ENCODE data around the gene TTK.
A peak's percentile ranks its signal among the peaks of the same experiment; 100 is the strongest.

Gene TTK

DNA sequence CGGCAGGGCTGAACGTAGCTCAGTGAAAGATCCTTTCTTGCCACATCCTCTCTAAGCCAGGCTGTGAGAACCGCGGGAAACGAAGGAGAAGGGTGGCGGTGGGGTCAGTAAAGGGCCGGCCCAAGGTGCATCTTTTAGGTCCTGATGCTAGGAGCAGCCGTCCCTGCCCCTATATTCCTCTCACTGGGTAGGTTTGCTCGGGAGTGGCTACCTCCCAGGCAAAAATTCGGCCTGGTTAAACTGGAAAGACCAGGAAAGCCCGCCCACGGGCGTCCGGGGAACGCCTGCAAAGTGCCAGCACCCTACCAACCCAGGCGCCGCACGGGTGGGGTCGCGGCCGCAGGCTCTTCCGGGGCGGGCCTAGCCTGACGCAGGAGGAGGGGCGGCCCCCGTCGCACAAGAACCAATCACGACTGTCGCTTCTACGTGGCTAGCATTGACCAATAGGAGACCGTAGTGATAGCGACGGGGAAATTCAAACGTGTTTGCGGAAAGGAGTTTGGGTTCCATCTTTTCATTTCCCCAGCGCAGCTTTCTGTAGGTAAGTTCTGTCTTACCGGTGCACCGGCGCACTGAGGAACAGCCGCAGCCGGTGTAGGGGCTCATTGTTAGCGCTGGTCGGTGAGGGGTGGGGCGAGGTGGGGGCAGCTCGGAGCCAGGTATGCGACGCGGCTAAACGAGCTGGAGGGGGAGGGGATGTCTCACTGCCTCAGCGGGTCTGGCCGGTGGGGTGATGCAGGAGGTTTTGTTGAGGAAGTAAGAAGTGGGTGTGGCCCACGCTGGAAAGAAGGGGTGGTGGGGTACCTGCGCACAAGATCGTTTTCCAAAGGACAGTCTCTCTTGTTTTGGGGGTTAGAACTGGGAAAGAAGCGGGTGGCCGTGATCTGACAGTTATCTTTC, at the start of gene TTK:
Gene TTK (plus strand): TSS at position 477 of the 900 bp plus-strand sequence. CDS start 1,195 bp downstream, outside the sequence.
- DNase-seq, result peak; percentile 98

DNA sequence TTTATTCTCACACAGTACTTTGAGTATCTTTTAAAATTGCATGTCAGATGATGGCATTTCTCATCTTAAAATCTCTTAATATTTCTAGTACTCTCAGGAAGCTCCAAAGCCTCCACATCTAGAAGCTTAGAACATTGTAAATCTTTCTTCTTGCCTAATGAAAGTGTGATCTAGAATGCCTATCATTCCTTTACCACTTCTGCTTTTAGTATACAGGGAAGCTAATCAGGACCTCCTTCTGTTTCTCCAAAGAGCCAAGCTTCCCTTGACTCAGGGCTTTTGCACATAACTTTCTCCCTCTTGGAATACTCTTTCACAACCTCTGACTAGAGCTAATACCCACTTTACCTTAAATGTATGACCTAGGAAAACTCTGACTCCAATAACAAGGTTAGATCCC, 49.6 kb upstream of the TTK start:
- peak; percentile 7 for DNase-seq

- DNase-seq, result no peak
These were observed 39.8 kb upstream of the TTK start for GRCh38 chr6:79964607-79965081.

- DNase-seq, result no peak
These were observed 37.3 kb upstream of the TTK start for GRCh38 chr6:79967178-79967577.

DNA sequence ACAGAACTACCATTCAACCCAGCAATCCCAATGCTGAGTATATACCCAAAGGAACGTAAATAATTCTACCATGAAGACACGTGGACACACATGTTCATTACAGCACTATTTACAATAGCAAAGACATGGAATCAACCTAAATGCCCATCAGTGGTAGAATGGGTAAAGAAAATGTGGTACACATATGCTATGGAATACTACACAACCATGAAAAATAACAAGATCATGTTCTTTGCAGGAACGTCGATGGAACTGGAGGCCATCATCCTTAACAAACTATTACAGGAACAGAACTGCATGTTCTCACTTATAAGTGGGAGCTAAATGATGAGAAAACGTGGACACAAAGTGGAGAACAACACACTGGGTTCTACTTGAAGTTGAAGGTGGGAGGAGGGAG, 34.7 kb upstream of the TTK start:
- no peak for DNase-seq

- no peak for DNase-seq
These were observed 33.3 kb upstream of the TTK start for GRCh38 chr6:79971193-79971592.

GRCh38 chr6:79981652-79982051, 22.8 kb upstream of the TTK start:
- no peak for DNase-seq

DNA sequence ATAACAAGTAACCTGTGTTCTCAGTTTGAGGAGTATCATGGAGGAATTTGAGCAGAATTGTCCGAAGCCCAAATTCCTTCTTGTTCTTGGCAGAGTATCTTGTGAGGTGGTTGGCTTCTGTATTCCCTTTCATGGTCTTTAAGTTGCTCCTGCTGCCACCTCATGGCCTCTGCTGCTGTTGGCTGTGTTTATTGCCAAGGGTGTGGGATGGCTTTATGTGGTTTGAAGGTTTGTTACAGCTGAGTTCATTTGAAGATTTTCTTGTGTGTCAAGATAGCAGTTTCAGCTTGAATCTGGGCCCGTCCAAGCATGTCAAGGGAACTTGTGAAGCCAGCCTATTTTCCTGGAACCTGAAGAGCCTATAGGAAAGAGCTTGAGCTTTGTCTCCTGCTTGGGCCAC, 20.2 kb upstream of the TTK start:
- DNase-seq, result no peak

DNA sequence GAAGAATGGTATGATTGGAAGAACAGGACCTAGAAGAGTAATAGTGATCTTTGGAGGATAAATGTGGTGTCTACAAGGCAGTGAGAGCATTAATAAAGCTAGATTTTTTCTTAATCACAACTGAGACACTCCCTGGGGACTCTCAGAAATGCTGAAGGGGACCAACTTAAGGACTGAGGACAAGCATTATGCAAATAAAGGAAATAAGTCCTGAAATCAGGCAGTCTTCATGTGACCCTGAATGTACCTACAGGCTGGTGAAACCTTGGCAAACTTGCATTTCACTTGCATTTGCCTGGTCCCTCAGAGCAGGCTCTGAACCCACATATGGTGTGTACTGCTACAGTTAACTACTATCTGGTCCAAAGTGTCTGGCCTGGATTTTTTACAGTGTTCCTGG, 19.3 kb upstream of the TTK start:
- DNase-seq, result no peak

DNA sequence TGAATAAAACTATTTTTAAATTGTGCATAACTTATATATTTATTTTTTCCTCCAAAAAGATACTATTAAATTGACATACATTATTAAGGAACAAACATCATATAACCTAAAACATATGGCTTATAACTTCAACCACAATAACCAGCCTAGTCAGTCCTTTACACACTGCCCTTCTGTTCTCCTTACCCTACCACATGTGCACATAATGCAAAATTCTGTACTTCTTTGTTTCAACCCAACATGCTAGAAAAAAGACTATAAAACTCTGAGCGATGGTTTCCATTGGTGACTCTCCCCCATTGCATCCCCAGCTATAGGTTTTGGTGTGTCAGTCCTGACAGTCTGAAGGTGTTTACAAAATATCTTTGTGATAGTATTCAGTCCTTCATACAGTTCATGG, 14.8 kb upstream of the TTK start:
- no peak for DNase-seq

- DNase-seq, result no peak
These were observed 11.2 kb upstream of the TTK start for GRCh38 chr6:79993012-79993910.

DNA sequence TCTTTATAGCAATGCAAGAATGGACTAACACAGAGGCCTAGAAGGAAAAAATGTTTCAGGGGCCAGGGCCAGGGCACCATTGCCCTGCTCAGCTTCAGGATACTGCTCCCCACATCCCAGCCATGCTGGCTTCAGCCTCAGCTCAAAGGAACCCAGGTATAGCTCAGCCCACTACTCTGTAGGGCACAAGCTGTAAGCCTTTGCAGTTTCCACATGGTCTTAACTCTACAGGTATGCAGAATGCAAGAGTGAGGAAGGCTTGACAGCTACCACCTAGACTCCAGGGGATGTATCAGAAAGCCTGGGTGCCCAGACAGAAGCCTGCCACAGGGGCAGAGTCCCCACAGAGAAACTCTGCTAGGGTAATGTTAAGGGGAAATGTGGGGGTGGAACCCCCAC, 10.5 kb upstream of the TTK start:
- no peak for DNase-seq

DNA sequence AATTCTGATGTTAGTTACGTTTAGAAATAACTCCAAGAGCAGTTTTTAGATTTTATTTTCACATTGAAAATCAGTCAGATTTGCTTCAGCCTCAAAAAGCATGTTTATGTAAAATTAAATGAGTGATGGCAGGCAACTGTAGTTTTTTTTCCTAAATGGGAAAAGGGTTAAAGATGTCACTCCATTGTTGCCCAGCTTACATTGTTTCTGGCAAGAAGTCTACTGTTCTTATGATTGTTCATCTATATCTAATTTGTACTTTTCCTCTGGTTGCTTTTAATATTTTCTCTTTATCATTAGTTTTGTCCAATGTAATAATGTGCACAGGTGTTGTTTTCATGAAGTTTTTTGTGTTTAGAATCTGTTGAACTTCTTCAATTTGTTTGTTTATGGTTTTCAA, 6.7 kb upstream of the TTK start:
- no peak for DNase-seq

GRCh38 chr6:80001337-80001736, 3.1 kb upstream of the TTK start:
- no peak for DNase-seq

DNA sequence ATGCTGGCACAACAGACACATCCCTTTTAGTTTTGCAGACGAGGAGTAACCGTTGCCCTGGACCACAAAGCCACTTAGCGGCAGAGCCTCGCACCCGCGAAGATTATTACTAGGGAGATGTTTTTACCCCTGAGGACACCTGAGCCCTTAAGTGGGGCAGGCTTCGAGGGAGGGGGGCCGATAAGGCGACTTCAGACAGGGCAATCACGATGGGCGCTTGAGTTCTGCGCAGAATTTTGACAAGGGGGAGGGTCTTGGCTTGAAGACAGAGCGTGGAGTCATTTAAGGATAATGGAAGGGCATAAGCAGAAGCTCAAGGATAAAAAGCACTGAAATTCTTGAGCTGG, 650 bp upstream of the TTK start:
- DNase-seq, result peak; percentile 51

DNA sequence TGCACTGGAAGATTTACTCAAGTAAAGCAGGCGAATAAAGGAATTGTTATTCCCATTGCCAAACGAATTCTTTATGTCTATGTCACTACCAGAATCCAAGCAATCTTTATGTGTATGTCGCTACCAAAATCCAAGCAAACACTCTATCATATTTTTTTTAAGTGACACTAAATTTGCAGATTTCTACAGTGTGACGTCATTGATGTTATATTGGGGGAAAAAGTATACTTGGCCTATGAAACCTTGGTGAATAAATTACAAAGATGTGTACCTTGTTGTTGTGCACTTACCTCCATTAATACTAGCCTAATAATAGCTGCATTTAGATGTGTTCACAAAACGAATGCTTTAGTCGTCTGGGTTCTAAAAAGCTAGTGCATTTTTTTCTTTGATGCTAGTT, 957 bp downstream of the TTK start:
- DNase-seq, result no peak

GRCh38 chr6:80006541-80006940, 2.1 kb downstream of the TTK start:
- no peak for DNase-seq

- DNase-seq, result no peak
These were observed 5.1 kb downstream of the TTK start for GRCh38 chr6:80009531-80009930.

DNA sequence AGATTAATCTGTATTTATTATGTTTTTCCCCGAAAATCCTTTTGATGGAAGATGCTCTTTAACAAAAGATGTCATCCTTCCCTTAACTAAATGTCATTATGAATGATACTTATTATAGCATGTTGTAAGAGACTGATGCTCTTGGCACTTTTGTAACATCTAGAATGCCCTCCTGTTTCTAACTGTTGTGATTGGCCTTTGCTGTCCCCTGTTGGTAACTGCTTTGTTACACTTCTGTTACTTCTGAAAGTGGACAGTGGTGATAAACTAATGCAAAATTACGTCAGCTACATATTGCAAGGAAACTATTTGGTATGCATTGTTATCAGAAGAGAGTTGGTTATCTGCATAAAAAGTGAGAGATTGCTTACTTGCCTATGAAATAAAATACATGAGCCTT, 5.8 kb downstream of the TTK start:
- no peak for DNase-seq

DNA sequence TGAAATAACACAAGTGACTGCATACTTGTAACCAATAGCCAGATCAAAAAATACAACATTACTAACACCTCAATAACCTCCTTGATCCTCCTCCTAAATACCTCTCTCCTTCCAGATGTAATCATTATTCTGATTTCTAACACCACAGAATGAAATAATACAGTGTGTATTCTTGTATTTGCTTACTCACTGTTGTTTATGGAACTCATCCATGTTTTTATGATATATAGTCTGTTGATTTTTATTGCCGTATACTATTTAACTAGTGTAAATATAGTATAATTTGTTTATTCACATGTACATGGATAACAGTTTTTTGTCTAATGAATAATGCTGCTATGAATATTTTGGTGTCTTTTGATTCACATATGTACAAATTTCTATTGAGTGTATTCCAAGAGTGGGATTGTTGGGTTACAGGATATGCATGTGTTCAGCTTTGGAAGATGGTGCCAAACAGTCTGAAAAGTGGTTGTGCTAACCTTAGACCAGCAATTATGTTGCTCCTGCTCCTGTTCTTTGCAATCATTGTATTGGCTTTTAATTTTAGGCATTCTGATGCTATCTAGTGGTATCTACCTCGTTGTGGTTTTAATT, 11.5 kb downstream of the TTK start:
- DNase-seq, result no peak

DNA sequence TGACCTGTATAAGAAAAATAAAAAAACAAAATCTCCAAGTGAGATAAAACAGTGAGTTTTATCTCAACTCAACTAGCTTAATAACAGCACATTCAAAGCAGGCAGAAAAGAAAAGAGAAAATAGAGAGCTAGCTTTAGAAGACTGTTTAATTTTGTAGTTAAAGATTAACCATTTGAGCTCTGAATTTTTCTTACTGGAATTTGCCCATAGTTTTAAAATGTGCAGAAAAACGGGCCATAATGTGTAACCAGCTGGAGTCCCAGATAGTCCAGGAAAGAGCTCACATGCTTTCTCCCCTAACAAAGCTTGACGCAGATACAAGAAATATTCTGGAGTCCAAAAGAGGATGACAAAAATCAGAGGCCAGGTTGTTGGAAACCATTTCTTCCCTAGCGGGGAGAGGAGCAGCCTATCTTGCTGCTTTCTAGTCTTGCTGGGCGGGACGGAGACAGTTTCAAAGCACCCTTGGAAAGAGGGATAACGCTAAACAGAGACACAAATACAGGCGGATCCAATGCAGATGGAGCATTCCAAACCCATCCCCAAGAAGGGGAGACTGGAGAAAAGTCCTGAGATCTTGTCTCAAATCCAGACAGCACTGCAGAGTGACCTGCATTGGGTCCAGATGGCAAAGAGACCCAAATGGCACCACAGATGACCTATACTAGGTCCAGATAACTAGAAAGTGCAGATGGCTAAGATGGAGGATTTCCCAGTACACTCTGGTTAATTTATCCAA, 16.1 kb downstream of the TTK start:
- no peak for DNase-seq

DNA sequence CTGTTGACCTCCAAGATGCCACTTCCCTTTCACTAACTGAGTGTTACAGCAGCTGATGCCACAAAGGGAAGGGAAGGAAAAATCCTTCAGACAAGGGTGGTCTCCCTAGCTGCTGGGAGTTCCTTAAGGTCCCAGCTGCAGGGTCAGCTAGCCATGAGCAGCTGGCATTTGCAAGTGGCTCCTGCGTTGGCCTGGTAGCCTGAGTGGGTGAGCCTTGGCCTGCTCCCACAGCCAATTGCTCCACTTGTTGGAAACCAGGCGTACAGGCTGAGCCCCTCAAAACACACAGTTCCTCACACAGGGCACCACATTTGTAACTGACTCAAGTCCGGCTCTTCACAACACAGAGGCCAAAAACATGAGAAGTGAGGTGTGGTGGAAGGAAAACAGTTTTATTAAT, 16.7 kb downstream of the TTK start:
- no peak for DNase-seq

DNA sequence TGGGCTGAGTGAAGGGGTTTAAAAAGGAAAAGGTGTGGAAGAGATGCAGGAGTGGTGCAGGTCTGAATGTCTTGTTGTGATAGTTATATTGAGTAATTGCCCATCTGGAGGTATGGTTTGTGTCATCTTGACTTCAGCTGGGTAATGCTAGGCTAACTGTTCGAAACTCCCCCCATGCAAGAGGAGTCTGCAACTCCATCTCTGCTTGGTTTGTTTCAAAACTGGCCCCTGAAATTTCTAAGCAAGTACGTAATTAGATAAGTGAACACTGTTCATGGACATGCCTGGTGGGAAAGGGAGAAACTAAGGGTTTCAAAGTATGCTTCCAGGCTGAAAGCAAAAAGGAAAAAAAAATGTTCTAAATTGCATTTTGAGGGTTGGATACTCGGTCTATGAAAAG, 17.1 kb downstream of the TTK start:
- DNase-seq, result no peak

Measured in hematopoietic multipotent progenitor cell treated with erythropoietin and hydrocortisone succinate and interleukin-3 and kit ligand, for 6 days (in vitro differentiated cells).